A549 (cell line): ENCODE results near the gene PPP1R1C. TPM values are rescaled to one million over a fixed set of nuclear protein-coding genes. Genes with fewer than 3 reads are reported as not detected.
"Not testable (repeated sequence)": the region's sequence is repeated elsewhere in the genome, so short reads cannot be mapped to it uniquely, and the experiment has no call there.

Source experiments
- ATAC-seq, 2 experiments: fragments of 200-7000 bp in 1 of 2; fragments of >200 bp in 1 of 2; cut with Nextera tagmentation in 1 of 2; cut with Tn5 transposase in 1 of 2; 3 replicates each; pipeline versions ENCODE4 v1.8.0 to v1.9.1; 2018 to 2020; ENCODE audit warnings: mild to moderate bottlenecking in 1 of 2, moderate library complexity in 1 of 2
- CTCF ChIA-PET: fragments of 300-600 bp; sonication (Branson Sonifier 250); formaldehyde crosslinking; extraction: SDS; loops from one replicate; lab custom pipeline; 2021; ENCODE audit warnings: antibody characterized with exemption, inconsistent platforms; lab: Yijun Ruan, JAX
- POLR2A ChIA-PET: fragments of 350-600 bp; formaldehyde crosslinking; extraction: SDS; loops from one replicate; lab custom pipeline; 2021; ENCODE audit warnings: antibody characterized with exemption, inconsistent platforms; lab: Yijun Ruan, JAX
- DNase-seq, 2 experiments: peaks; one replicate each; pipeline versions ENCODE4 v3.0.0 to v3.0.0-alpha.2; 2011 to 2016; ENCODE audit warnings: low read depth in 1 of 2, low spot score in 1 of 2
- FAIRE-seq: peaks from 2 replicates; lab custom pipeline; 2011; peaks lifted over from hg19 to GRCh38; lab: Jason Lieb, UNC
- H3K27ac ChIP-seq, 2 experiments: fragments of >200 bp; sonication (Bioruptor Twin); formaldehyde crosslinking; 3 replicates each; pipeline ENCODE4 v1.5.1; 2016 to 2017
- H3K4me1 ChIP-seq: fragments of >200 bp; sonication (Bioruptor Twin); formaldehyde crosslinking; 3 replicates; pipeline ENCODE4 v1.6.1; 2016
- H3K4me2 ChIP-seq: fragments of >200 bp; sonication (Bioruptor Twin); formaldehyde crosslinking; 3 replicates; pipeline ENCODE4 v1.6.1; 2016
- H3K4me3 ChIP-seq: fragments of >200 bp; sonication (Bioruptor Twin); formaldehyde crosslinking; 3 replicates; pipeline ENCODE4 v1.5.1; 2016
- H3K9me3 ChIP-seq: fragments of >200 bp; sonication (Bioruptor Twin); formaldehyde crosslinking; 3 replicates; pipeline ENCODE4 v1.6.1; 2016
- CHD4 ChIP-seq: fragments of 200-600 bp; sonication (generic); IDR thresholded peaks from 2 replicates; pipeline ENCODE4 v1.6.1; 2016; ENCODE audit warnings: antibody characterized with exemption, mild to moderate bottlenecking, borderline replicate concordance
- E2F6 ChIP-seq: IDR thresholded peaks from 2 replicates; pipeline ENCODE4 v1.6.1; 2012; ENCODE audit warnings: low read depth, borderline replicate concordance
- EHMT2 ChIP-seq: fragments of 200-600 bp; sonication (generic); IDR thresholded peaks from 2 replicates; pipeline ENCODE4 v1.6.1; 2016; ENCODE audit warnings: antibody characterized with exemption, low read depth, mild to moderate bottlenecking, moderate library complexity
- EP300 ChIP-seq, 2 experiments: fragments of >200 bp; sonication (Bioruptor Twin); formaldehyde crosslinking; IDR thresholded peaks; 2 replicates in 1 of 2; 3 replicates in 1 of 2; pipeline ENCODE4 v1.6.1; 2016 to 2017
- FOSL2 ChIP-seq, 2 experiments: fragments of 450-650 bp in 1 of 2; fragments of >200 bp in 1 of 2; sonication (Bioruptor Twin) in 1 of 2; formaldehyde crosslinking; IDR thresholded peaks; 2 replicates each; pipeline versions ENCODE4 v1.5.0 to v1.6.1; 2016 to 2020; ENCODE audit warnings: mild to moderate bottlenecking in 1 of 2, moderate library complexity in 1 of 2
- FOXS1 ChIP-seq: fragments of 250-450 bp; sonication (Bioruptor Pico); IDR thresholded peaks from 2 replicates; pipeline ENCODE4 v1.5.0; 2020; ENCODE audit warnings: mild to moderate bottlenecking, moderate library complexity
- GATA3 ChIP-seq: IDR thresholded peaks from 2 replicates; pipeline ENCODE4 v1.6.1; 2012; ENCODE audit warnings: borderline replicate concordance
- HES2 ChIP-seq: fragments of >200 bp; sonication (Bioruptor Twin); formaldehyde crosslinking; IDR thresholded peaks from 2 replicates; pipeline ENCODE4 v1.6.1; 2016
- HOXB5 ChIP-seq: fragments of 250-450 bp; sonication (Bioruptor Pico); IDR thresholded peaks from 2 replicates; pipeline ENCODE4 v1.5.0; 2020; ENCODE audit warnings: mild to moderate bottlenecking, moderate library complexity
- JUNB ChIP-seq: fragments of >200 bp; sonication (Bioruptor Twin); formaldehyde crosslinking; IDR thresholded peaks from 2 replicates; pipeline ENCODE4 v1.6.1; 2016
- KDM1A ChIP-seq: fragments of 200-600 bp; sonication (generic); IDR thresholded peaks from 2 replicates; pipeline ENCODE4 v1.6.1; 2016; ENCODE audit warnings: low read depth, mild to moderate bottlenecking
- MAX ChIP-seq: IDR thresholded peaks from 2 replicates; pipeline ENCODE4 v1.6.1; 2012
- MYC ChIP-seq: IDR thresholded peaks from 2 replicates; pipeline ENCODE4 v1.6.1; 2012; ENCODE audit warnings: mild to moderate bottlenecking, inconsistent platforms, low read length, improper control_type of control experiment, borderline replicate concordance
- NFE2L2 ChIP-seq: fragments of 150-350 bp; conservative IDR thresholded peaks from 2 replicates; pipeline ENCODE4 v1.6.1; 2014; ENCODE audit warnings: low read length
- NPAS2 ChIP-seq: fragments of 250-450 bp; sonication (Bioruptor Pico); IDR thresholded peaks from 2 replicates; pipeline ENCODE4 v1.8.0; 2022; ENCODE audit warnings: mild to moderate bottlenecking, moderate library complexity, borderline replicate concordance
- NR3C1 ChIP-seq: fragments of >200 bp; sonication (Bioruptor Twin); formaldehyde crosslinking; IDR thresholded peaks from 3 replicates; pipeline ENCODE4 v1.6.1; 2017
- PHF8 ChIP-seq: fragments of 200-600 bp; sonication (generic); IDR thresholded peaks from 2 replicates; pipeline ENCODE4 v1.6.1; 2016; ENCODE audit warnings: low read depth, mild to moderate bottlenecking, antibody characterized with exemption, moderate library complexity, borderline replicate concordance
- POLR2A ChIP-seq: IDR thresholded peaks from 2 replicates; pipeline ENCODE4 v1.6.1; 2012; ENCODE audit warnings: mild to moderate bottlenecking, low read length
- POLR2AphosphoS2 ChIP-seq: conservative IDR thresholded peaks from 2 replicates; pipeline ENCODE4 v1.6.1; 2012; ENCODE audit warnings: low read length, improper control_type of control experiment, inconsistent platforms
- RAD21 ChIP-seq, 2 experiments: fragments of >200 bp in 1 of 2; sonication (Bioruptor Twin) in 1 of 2; formaldehyde crosslinking in 1 of 2; IDR thresholded peaks in 1 of 2; conservative IDR thresholded peaks in 1 of 2; 2 replicates in 1 of 2; 3 replicates in 1 of 2; pipeline ENCODE4 v1.6.1; 2012 to 2018; ENCODE audit warnings: inconsistent platforms in 1 of 2
- RFX5 ChIP-seq: fragments of 450-650 bp; IDR thresholded peaks from 2 replicates; pipeline ENCODE4 v1.7.1; 2014; ENCODE audit warnings: antibody characterized with exemption, mild to moderate bottlenecking, moderate library complexity
- SREBF2 ChIP-seq: fragments of 450-650 bp; IDR thresholded peaks from 2 replicates; pipeline ENCODE4 v1.6.1; 2014; ENCODE audit warnings: mild to moderate bottlenecking, moderate library complexity
- TFCP2L1 ChIP-seq: fragments of 250-450 bp; sonication (Bioruptor Pico); IDR thresholded peaks from 2 replicates; pipeline ENCODE4 v1.5.0; 2021; ENCODE audit warnings: mild to moderate bottlenecking
- USF2 ChIP-seq: fragments of 450-650 bp; IDR thresholded peaks from 2 replicates; pipeline ENCODE4 v1.6.1; 2014; ENCODE audit warnings: antibody characterized with exemption
- ZC3H11A ChIP-seq: fragments of 450-650 bp; IDR thresholded peaks from 2 replicates; pipeline ENCODE4 v1.6.1; 2014; ENCODE audit warnings: antibody characterized with exemption, mild to moderate bottlenecking
- ZFP36 ChIP-seq: fragments of 450-650 bp; IDR thresholded peaks from 2 replicates; pipeline ENCODE4 v1.6.1; 2014; ENCODE audit warnings: borderline replicate concordance; ENCODE audit not compliant: partially characterized antibody
- ZNF302 ChIP-seq: fragments of 250-450 bp; sonication (Bioruptor Pico); IDR thresholded peaks from 2 replicates; pipeline ENCODE4 v1.9.0; 2021; ENCODE audit warnings: inconsistent platforms, mild to moderate bottlenecking, moderate library complexity
- ZSCAN20 ChIP-seq: fragments of 250-450 bp; sonication (Bioruptor Pico); IDR thresholded peaks from 2 replicates; pipeline ENCODE4 v1.8.0; 2022; ENCODE audit warnings: mild to moderate bottlenecking, moderate library complexity
- WGBS: methylation state at CpG from one replicate; pipeline ENCODE4 v1.1.6; 2017; ENCODE audit errors: missing lambda C conversion rate; 5-methylcytosine and 5-hydroxymethylcytosine counted together
- polyA plus RNA-seq, 4 experiments: library from polyadenylated mRNA; depleted of rRNA in 3 of 4; stranded (reverse); fragments of >200 nt; fragmentation: RNase III in 1 of 4; extraction: RNeasy Plus Mini Kit Qiagen cat#74134 plus additional on column Dnase treatment in 1 of 4; gene quantifications; 2 replicates in 3 of 4; 3 replicates in 1 of 4; pipeline ENCODE4 v1.2.3, GENCODE V29; 2011 to 2017

The PPP1R1C gene
- polyA plus RNA-seq, 2 of the 4 experiments (the other 2 are of a cell fraction) = 0.81 to 2.7 TPM

GRCh38 chr2:182030875-182031274 is 45.2 kb downstream of the PPP1R1C start:
- DNase-seq, FAIRE-seq, CTCF ChIA-PET, H3K4me3 ChIP-seq, POLR2A ChIA-PET, H3K4me1 ChIP-seq, H3K9me3 ChIP-seq, ATAC-seq, H3K27ac ChIP-seq, H3K4me2 ChIP-seq: not testable (repeated sequence)
- 84% methylated on average over 21 of the region's 21 CpGs for WGBS

GRCh38 chr2:182031956-182032355 is 46.3 kb downstream of the PPP1R1C start:
- POLR2A ChIA-PET = no interaction called here
- CTCF ChIA-PET = no interaction called here
- H3K4me3 ChIP-seq = no peak overlapping the region
- no peak for ATAC-seq
- FAIRE-seq = no peak
- DNase-seq = no peak
- TF ChIP-seq MAX = no peak
- TF ChIP-seq KDM1A = no peak
- TF ChIP-seq MYC = no peak
- TF ChIP-seq HOXB5 = no peak
- no peak for TF ChIP-seq SREBF2
- no peak for TF ChIP-seq PHF8
- TF ChIP-seq NPAS2 (CRISPR knock-in tag) = no peak
- TF ChIP-seq ZNF302 (CRISPR knock-in tag) = no peak
- no peak for TF ChIP-seq E2F6
- TF ChIP-seq CHD4 = no peak
- TF ChIP-seq ZC3H11A = no peak
- TF ChIP-seq TFCP2L1 (CRISPR knock-in tag) = no peak
- no peak for TF ChIP-seq EP300 (IDR thresholded peaks at IDR 0.05)
- no peak for TF ChIP-seq NFE2L2
- TF ChIP-seq EHMT2 = no peak
- no peak for TF ChIP-seq ZFP36
- no peak for TF ChIP-seq FOXS1
- TF ChIP-seq RAD21 (conservative IDR thresholded peaks at IDR 0.05 in 1 of 2, IDR thresholded peaks at IDR 0.05 in 1 of 2) = no peak
- 37% methylated on average over 2 of the region's 2 CpGs for WGBS
- no peaks in the 10 kb centered on the region for H3K4me1 ChIP-seq
- H3K9me3 ChIP-seq = no peaks in the 10 kb centered on the region
- no peak overlapping the region for H3K27ac ChIP-seq
- H3K4me2 ChIP-seq = no peak overlapping the region

- FAIRE-seq (no peak), ATAC-seq (no peak), DNase-seq (no peak)
- CTCF ChIA-PET = no interaction called here
- 0 out of 3 replicates have a peak, but pooled peaks cover 4% of the 10 kb centered on the region for H3K4me1 ChIP-seq
- H3K9me3 ChIP-seq = no peaks in the 10 kb centered on the region
- TF ChIP-seq JUNB = no peak
- no peak for TF ChIP-seq POLR2AphosphoS2
- TF ChIP-seq RFX5 = no peak
- TF ChIP-seq HOXB5 = no peak
- no peak for TF ChIP-seq GATA3
- no peak for TF ChIP-seq NPAS2 (CRISPR knock-in tag)
- no peak for TF ChIP-seq EP300 (IDR thresholded peaks at IDR 0.05)
- H3K4me2 ChIP-seq = no peak overlapping the region
- no peak overlapping the region for H3K27ac ChIP-seq
- no peak overlapping the region for H3K4me3 ChIP-seq
- 73% methylated on average over 3 of the region's 3 CpGs for WGBS
- POLR2A ChIA-PET = no interaction called here
Measured at GRCh38 chr2:182033449-182033848, 47.8 kb downstream of the PPP1R1C start.

- Histone ChIP-seq H3K27ac (no peak overlapping the region), H3K4me3 (no peak overlapping the region), H3K4me2 (peak overlapping the region; percentile 16; the same call in 1 of the 3 replicates), H3K9me3 (no peaks in the 10 kb centered on the region), H3K4me1 (peaks cover 8% of the 10 kb centered on the region; the same call in 1 of the 3 replicates)
- ChIA-PET POLR2A (no interaction called here), CTCF (interaction anchor here (0.9 kb wide), 1 partner anchor 39 kb away, joined by 3 read pairs; no protein-coding TSS in a partner anchor)
- DNase-seq (peak; percentile 10 to 41), FAIRE-seq (no peak), ATAC-seq (peak; percentile 73 to 78; a peak in 4 of 6 replicates)
- 0% methylated on average over 1 of the region's 1 CpG for WGBS
- no peak for TF ChIP-seq POLR2A
- TF ChIP-seq ZFP36 = no peak
- TF ChIP-seq MAX = no peak
- TF ChIP-seq NR3C1 = no peak
- no peak for TF ChIP-seq EP300 (IDR thresholded peaks at IDR 0.05)
- no peak for TF ChIP-seq USF2
- TF ChIP-seq ZNF302 (CRISPR knock-in tag) = no peak
- no peak for TF ChIP-seq HES2
- TF ChIP-seq RFX5 = no peak
- TF ChIP-seq ZSCAN20 (CRISPR knock-in tag) = no peak
- TF ChIP-seq FOSL2 (IDR thresholded peaks at IDR 0.05) = no peak
- TF ChIP-seq FOSL2 (CRISPR knock-in tag; IDR thresholded peaks at IDR 0.05) = no peak
Measured at GRCh38 chr2:182038576-182038975, 52.9 kb downstream of the PPP1R1C start.
